K562 (cell line): ENCODE results near the gene OR14A16. TPM values are rescaled to one million over a fixed set of nuclear protein-coding genes. Genes with fewer than 3 reads are reported as not detected.

Source experiments
- BRD4 ChIP-seq: fragments of 200-600 bp; sonication (generic); IDR thresholded peaks from 2 replicates; pipeline ENCODE4 v1.6.1; 2017; ENCODE audit warnings: inconsistent platforms
- C11orf30 ChIP-seq: fragments of 450-650 bp; IDR thresholded peaks from 2 replicates; pipeline ENCODE4 v1.6.1; 2016; ENCODE audit warnings: low read depth, mild to moderate bottlenecking
- E2F5 ChIP-seq: sonication (generic); formaldehyde crosslinking; IDR thresholded peaks from 2 replicates; pipeline ENCODE4 v1.8.0; 2022; ENCODE audit warnings: mild to moderate bottlenecking, missing genetic modification reagents
- MBD1 ChIP-seq: fragments of 250-450 bp; sonication (Bioruptor Pico); IDR thresholded peaks from 2 replicates; pipeline ENCODE4 v1.8.0; 2022; ENCODE audit warnings: inconsistent platforms
- NCOR1 ChIP-seq: fragments of 450-650 bp; IDR thresholded peaks from 2 replicates; pipeline ENCODE4 v1.6.1; 2016; ENCODE audit warnings: mild to moderate bottlenecking, moderate library complexity
- POLR2A ChIP-seq: fragments of 450-650 bp; conservative IDR thresholded peaks from 2 replicates; pipeline ENCODE4 v1.6.1; 2016
- POLR2AphosphoS5 ChIP-seq: IDR thresholded peaks from 2 replicates; pipeline ENCODE4 v1.6.1; 2011; ENCODE audit warnings: mild to moderate bottlenecking, low read depth, low read length, moderate library complexity; ENCODE audit not compliant: control insufficient read depth, insufficient read depth
- RBM22 ChIP-seq: fragments of 200-400 bp; formaldehyde crosslinking; IDR thresholded peaks from 2 replicates; pipeline ENCODE4 v1.6.1; 2018; ENCODE audit warnings: low read length, low read depth; ENCODE audit not compliant: poor library complexity, severe bottlenecking
- REST ChIP-seq, 2 experiments: fragments of 450-650 bp; formaldehyde crosslinking in 1 of 2; IDR thresholded peaks; 2 replicates each; pipeline versions ENCODE4 v1.4.0 to v1.6.1; 2014 to 2020; ENCODE audit warnings: mild to moderate bottlenecking in 2 of 2, borderline replicate concordance in 1 of 2, low read depth in 1 of 2
- SETDB1 ChIP-seq: IDR thresholded peaks from one replicate; pipeline ENCODE4 v1.6.1; 2012; ENCODE audit warnings: low read length, control low read depth, inconsistent platforms
- TFAM ChIP-seq: fragments of 250-450 bp; sonication (Bioruptor Pico); conservative IDR thresholded peaks from 2 replicates; pipeline ENCODE4 v1.5.0; 2021; ENCODE audit warnings: mild to moderate bottlenecking, moderate library complexity
- TFE3 ChIP-seq: fragments of 450-650 bp; formaldehyde crosslinking; IDR thresholded peaks from 2 replicates; pipeline ENCODE4 v1.4.0; 2020; ENCODE audit warnings: mild to moderate bottlenecking, mixed read lengths
- ZNF239 ChIP-seq: fragments of 250-450 bp; sonication (Bioruptor Pico); IDR thresholded peaks from 2 replicates; pipeline ENCODE4 v1.4.0; 2020; ENCODE audit warnings: mild to moderate bottlenecking
- ZNF699 ChIP-seq: fragments of 250-450 bp; sonication (Bioruptor Pico); IDR thresholded peaks from 2 replicates; pipeline ENCODE4 v1.8.0; 2021; ENCODE audit warnings: mild to moderate bottlenecking, moderate library complexity; ENCODE audit not compliant: insufficient replicate concordance
- polyA plus RNA-seq, 8 experiments: library from polyadenylated mRNA; depleted of rRNA in 4 of 8; stranded (reverse) in 5 of 8; unstranded in 3 of 8; fragments of >200 nt; fragmentation: Nextera tagmentation in 2 of 8; fragmentation: Illumina TruSeq in 1 of 8; extraction: Ambion mirVana in 2 of 8; extraction: Trizol in 1 of 8; gene quantifications; 2 replicates each; pipeline versions ENCODE4 v1.2.1 to v1.2.3, GENCODE V29; 2011 to 2014; ENCODE audit warnings: inconsistent platforms in 1 of 8, missing spikeins in 1 of 8
- total RNA-seq, 7 experiments: library from RNA; depleted of rRNA in 6 of 7; stranded (reverse); fragments of >200 nt in 6 of 7; fragmentation: Illumina TruSeq in 2 of 7; extraction: Trizol in 2 of 7; gene quantifications; 2 replicates each; pipeline versions ENCODE4 v1.2.1 to v1.2.3, GENCODE V29; 2011 to 2021; ENCODE audit warnings: low replicate concordance in 1 of 7

OR14A16 gene
- total and polyA plus RNA-seq, 9 of the 15 experiments (the other 6 are each of a cell fraction or from before 2014, with no cell fraction given) = not detected

- TF ChIP-seq REST (IDR thresholded peaks at IDR 0.05; ENCODE audit: borderline replicate concordance) (0 out of 2 replicates have a peak, but pooled peaks have one; percentile 8), REST (CRISPR knock-in tag; IDR thresholded peaks at IDR 0.05; ENCODE audit: low read depth) (no peak), ZNF699 (CRISPR knock-in tag) (no peak), ZNF239 (CRISPR knock-in tag) (peak; percentile 74; the same call in 1 of the 2 replicates), BRD4 (no peak), C11orf30 (peak; percentile 84), SETDB1 (no peak), E2F5 (no peak), POLR2A (peak; percentile 56; the same call in 1 of the 2 replicates), TFE3 (CRISPR knock-in tag) (no peak), RBM22 (no peak), TFAM (CRISPR knock-in tag) (no peak), NCOR1 (peak; percentile 85), MBD1 (CRISPR knock-in tag) (no peak), POLR2AphosphoS5 (peak; percentile 93)
These were observed 31.1 kb upstream of the OR14A16 start (continued) for GRCh38 chr1:247854899-247855545.
